ENCODE data around the gene GPR39. TPM values are rescaled to one million over a fixed set of nuclear protein-coding genes. Genes with fewer than 3 reads are reported as not detected.

The GPR39 gene
- total RNA-seq, 1 experiment from 2014 or later, result 0.50 TPM

- WGBS (ENCODE audit: extremely low coverage, insufficient read length, low lambda C conversion rate), result no CpG with 5 or more reads among the region's 1 CpG
- H3K36me3 Mint-ChIP-seq (ENCODE audit: insufficient read depth in 1 of 3, low read depth in 3 of 3), result no peaks in the 10 kb centered on the region
- Histone ChIP-seq H3K27ac (ENCODE audit: insufficient read length, low read depth, low read length) (no peak overlapping the region), H3K79me2 (ENCODE audit: insufficient read depth, low read length) (no peaks in the 10 kb centered on the region), H3K4me2 (ENCODE audit: insufficient read depth, insufficient read length, low read length) (no peak overlapping the region), H3K4ac (ENCODE audit: low read depth, low read length) (no peak overlapping the region), H4K5ac (ENCODE audit: insufficient read length, low read depth, low read length) (no peak overlapping the region), H3K56ac (ENCODE audit: insufficient read length, low read depth, low read length) (no peak overlapping the region), H2BK120ac (ENCODE audit: low read depth, low read length, poor library complexity, severe bottlenecking) (no peak overlapping the region), H3T11ph (ENCODE audit: low read length) (no peak overlapping the region), H2BK5ac (ENCODE audit: insufficient read length, low read length) (no peak overlapping the region), H3K23ac (ENCODE audit: insufficient read length, low read depth, low read length) (no peak overlapping the region), H3K4me1 (ENCODE audit: insufficient read depth, low read length) (no peaks in the 10 kb centered on the region; the same call in 1 of the 2 replicates), H2BK15ac (ENCODE audit: low read depth, low read length) (no peak overlapping the region), H4K8ac (replicated peaks; ENCODE audit: insufficient read length, low read depth, low read length) (no peak overlapping the region), H2AFZ (ENCODE audit: low read length) (no peak overlapping the region), H2BK20ac (ENCODE audit: low read depth, low read length, poor library complexity, severe bottlenecking) (no peak overlapping the region), H3K9ac (ENCODE audit: extremely low read depth, insufficient read length, low read length) (no peak overlapping the region), H3K23me2 (ENCODE audit: insufficient read length, low read depth, low read length, poor library complexity, severe bottlenecking) (no peaks in the 10 kb centered on the region), H2BK12ac (ENCODE audit: insufficient read length, low read depth, low read length) (no peak overlapping the region), H4K91ac (ENCODE audit: insufficient read length, low read depth, low read length) (no peak overlapping the region), H3K27me3 (ENCODE audit: insufficient read depth, low read length) (no peaks in the 10 kb centered on the region), H2AK5ac (ENCODE audit: insufficient read length, low read length) (no peak overlapping the region), H3K79me1 (ENCODE audit: insufficient read depth, low read depth, low read length, poor library complexity, severe bottlenecking) (no peaks in the 10 kb centered on the region), H3K18ac (ENCODE audit: insufficient read length, low read depth, low read length) (no peak overlapping the region), H4K20me1 (ENCODE audit: control insufficient read depth, insufficient read depth, insufficient read length) (no peaks in the 10 kb centered on the region), H3K9me3 (ENCODE audit: control insufficient read depth, low read depth, low read length) (no peaks in the 10 kb centered on the region), H3K14ac (ENCODE audit: insufficient read depth, low read length) (no peak overlapping the region)
- TF ChIP-seq, protein P1, sequence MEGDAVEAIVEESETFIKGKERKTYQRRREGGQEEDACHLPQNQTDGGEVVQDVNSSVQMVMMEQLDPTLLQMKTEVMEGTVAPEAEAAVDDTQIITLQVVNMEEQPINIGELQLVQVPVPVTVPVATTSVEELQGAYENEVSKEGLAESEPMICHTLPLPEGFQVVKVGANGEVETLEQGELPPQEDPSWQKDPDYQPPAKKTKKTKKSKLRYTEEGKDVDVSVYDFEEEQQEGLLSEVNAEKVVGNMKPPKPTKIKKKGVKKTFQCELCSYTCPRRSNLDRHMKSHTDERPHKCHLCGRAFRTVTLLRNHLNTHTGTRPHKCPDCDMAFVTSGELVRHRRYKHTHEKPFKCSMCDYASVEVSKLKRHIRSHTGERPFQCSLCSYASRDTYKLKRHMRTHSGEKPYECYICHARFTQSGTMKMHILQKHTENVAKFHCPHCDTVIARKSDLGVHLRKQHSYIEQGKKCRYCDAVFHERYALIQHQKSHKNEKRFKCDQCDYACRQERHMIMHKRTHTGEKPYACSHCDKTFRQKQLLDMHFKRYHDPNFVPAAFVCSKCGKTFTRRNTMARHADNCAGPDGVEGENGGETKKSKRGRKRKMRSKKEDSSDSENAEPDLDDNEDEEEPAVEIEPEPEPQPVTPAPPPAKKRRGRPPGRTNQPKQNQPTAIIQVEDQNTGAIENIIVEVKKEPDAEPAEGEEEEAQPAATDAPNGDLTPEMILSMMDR (conservative IDR thresholded peaks at IDR 0.05), result no peak
- no peak overlapping the region for H3K27ac Mint-ChIP-seq
- no peaks in the 10 kb centered on the region for H3K9me3 Mint-ChIP-seq
- H3K4me1 Mint-ChIP-seq, result peaks cover 10 to 11% of the 10 kb centered on the region in 2 experiments
- H3K4me3 Mint-ChIP-seq, result no peak overlapping the region
- H3K27me3 Mint-ChIP-seq (ENCODE audit: low read depth), result no peaks in the 10 kb centered on the region
- DNase-seq, result no peak
These were observed 274.2 kb downstream of the GPR39 start for GRCh38 chr2:132690664-132691303.

Measured in H9 (cell line).